GM12873 (cell line): ENCODE results near the gene NTM.

Source experiments
- CTCF ChIP-seq: IDR thresholded peaks from 2 replicates; pipeline ENCODE4 v1.5.1; 2012; ENCODE audit warnings: low read depth, mild to moderate bottlenecking, moderate library complexity, low read length, control low read depth; ENCODE audit not compliant: insufficient read depth; ENCODE audit errors: missing control alignments

NTM gene

GRCh38 chr11:131614631-131615030, 244.2 kb downstream of the NTM start:
- TF ChIP-seq CTCF, result no peak

- TF ChIP-seq CTCF, result no peak
Measured at GRCh38 chr11:131615611-131616010, 245.2 kb downstream of the NTM start.

GRCh38 chr11:131616481-131617140, 246.2 kb downstream of the NTM start:
- TF ChIP-seq CTCF, result no peak

- TF ChIP-seq CTCF, result no peak
Measured at GRCh38 chr11:131618201-131618600, 247.8 kb downstream of the NTM start.

- TF ChIP-seq CTCF, result no peak
Measured at GRCh38 chr11:131622193-131622592, 251.8 kb downstream of the NTM start.

- TF ChIP-seq CTCF, result no peak
Measured at GRCh38 chr11:131624531-131624930, 254.1 kb downstream of the NTM start.

- no peak for TF ChIP-seq CTCF
Measured at GRCh38 chr11:131626788-131627187, 256.4 kb downstream of the NTM start.
